Measurements from ENCODE around the gene AFMID. TPM values are rescaled to one million over a fixed set of nuclear protein-coding genes. Genes with fewer than 3 reads are reported as not detected.

AFMID gene
- total RNA-seq, 1 experiment from 2014 or later = 30.4 TPM

GRCh38 chr17:78239489-78239931 lies 52.3 kb downstream of the AFMID start:
- Histone ChIP-seq H3K27me3 (ENCODE audit: insufficient read depth, low read depth) (no peaks in the 10 kb centered on the region), H2AFZ (no peak overlapping the region), H3F3A (ENCODE audit: insufficient read depth, low read depth) (no peaks in the 10 kb centered on the region), H3K36me3 (ENCODE audit: low read depth) (no peaks in the 10 kb centered on the region), H4K20me1 (ENCODE audit: insufficient read depth) (no peaks in the 10 kb centered on the region), H3K4me3 (no peak overlapping the region), H3K27ac (no peak overlapping the region), H3K9me2 (ENCODE audit: insufficient read depth) (no peaks in the 10 kb centered on the region), H3K9me3 (ENCODE audit: insufficient read depth, low read depth) (no peaks in the 10 kb centered on the region), H3K4me2 (no peak overlapping the region), H3K79me2 (ENCODE audit: low read depth) (no peaks in the 10 kb centered on the region), H3K4me1 (replicated peaks; ENCODE audit: insufficient read depth) (no peaks in the 10 kb centered on the region)
- no TSS peak for BruUV-seq (replicated peaks)
- POLR2A ChIA-PET (ENCODE audit: unreplicated experiment) = no interaction called here
- no peak for DNase-seq
- intact Hi-C loops (cut with micrococcal nuclease; ENCODE audit: unreplicated experiment) = no loop called here
- CTCF ChIA-PET = no interaction called here
- TF ChIP-seq EZH2 (IDR thresholded peaks at IDR 0.05; ENCODE audit: low read depth) = no peak
- TF ChIP-seq, protein P1, sequence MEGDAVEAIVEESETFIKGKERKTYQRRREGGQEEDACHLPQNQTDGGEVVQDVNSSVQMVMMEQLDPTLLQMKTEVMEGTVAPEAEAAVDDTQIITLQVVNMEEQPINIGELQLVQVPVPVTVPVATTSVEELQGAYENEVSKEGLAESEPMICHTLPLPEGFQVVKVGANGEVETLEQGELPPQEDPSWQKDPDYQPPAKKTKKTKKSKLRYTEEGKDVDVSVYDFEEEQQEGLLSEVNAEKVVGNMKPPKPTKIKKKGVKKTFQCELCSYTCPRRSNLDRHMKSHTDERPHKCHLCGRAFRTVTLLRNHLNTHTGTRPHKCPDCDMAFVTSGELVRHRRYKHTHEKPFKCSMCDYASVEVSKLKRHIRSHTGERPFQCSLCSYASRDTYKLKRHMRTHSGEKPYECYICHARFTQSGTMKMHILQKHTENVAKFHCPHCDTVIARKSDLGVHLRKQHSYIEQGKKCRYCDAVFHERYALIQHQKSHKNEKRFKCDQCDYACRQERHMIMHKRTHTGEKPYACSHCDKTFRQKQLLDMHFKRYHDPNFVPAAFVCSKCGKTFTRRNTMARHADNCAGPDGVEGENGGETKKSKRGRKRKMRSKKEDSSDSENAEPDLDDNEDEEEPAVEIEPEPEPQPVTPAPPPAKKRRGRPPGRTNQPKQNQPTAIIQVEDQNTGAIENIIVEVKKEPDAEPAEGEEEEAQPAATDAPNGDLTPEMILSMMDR (conservative IDR thresholded peaks at IDR 0.05) = no peak

GRCh38 chr17:78240012-78240655 lies 53.0 kb downstream of the AFMID start:
- Histone ChIP-seq H3K4me1 (replicated peaks; ENCODE audit: insufficient read depth) (no peaks in the 10 kb centered on the region), H3K36me3 (ENCODE audit: low read depth) (no peaks in the 10 kb centered on the region), H3K79me2 (ENCODE audit: low read depth) (no peaks in the 10 kb centered on the region), H3K27me3 (ENCODE audit: insufficient read depth, low read depth) (no peaks in the 10 kb centered on the region), H3K4me2 (no peak overlapping the region), H3K4me3 (no peak overlapping the region), H3F3A (ENCODE audit: insufficient read depth, low read depth) (no peaks in the 10 kb centered on the region), H3K9me2 (ENCODE audit: insufficient read depth) (no peaks in the 10 kb centered on the region), H3K9me3 (ENCODE audit: insufficient read depth, low read depth) (no peaks in the 10 kb centered on the region), H2AFZ (no peak overlapping the region), H3K27ac (no peak overlapping the region), H4K20me1 (ENCODE audit: insufficient read depth) (no peaks in the 10 kb centered on the region)
- BruUV-seq (replicated peaks) = no TSS peak
- ChIA-PET CTCF (no interaction called here), POLR2A (ENCODE audit: unreplicated experiment) (no interaction called here)
- intact Hi-C loops (cut with micrococcal nuclease; ENCODE audit: unreplicated experiment) = no loop called here
- TF ChIP-seq, protein P1 (conservative IDR thresholded peaks at IDR 0.05) = no peak
- TF ChIP-seq EZH2 (IDR thresholded peaks at IDR 0.05; ENCODE audit: low read depth) = no peak
- no peak for DNase-seq

DNA sequence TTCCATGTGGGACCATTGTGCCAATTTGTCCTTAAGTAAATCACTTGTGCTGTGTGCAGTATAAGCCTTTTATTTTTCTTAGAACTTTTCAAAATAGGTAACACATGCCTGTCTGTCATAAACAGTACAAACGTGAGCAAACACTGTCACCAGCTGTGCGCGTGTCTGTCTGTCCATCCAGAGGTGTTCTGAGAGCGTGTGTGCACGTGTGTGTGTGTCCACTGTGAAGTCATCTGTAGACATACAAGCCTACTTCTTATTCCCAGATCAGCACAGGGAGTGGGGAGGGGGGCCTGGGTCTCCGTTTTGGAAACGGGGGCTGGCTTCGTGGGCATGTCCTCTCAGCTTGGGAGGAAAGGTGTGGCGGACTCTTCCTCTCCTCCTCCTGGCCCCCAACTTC lies 53.7 kb downstream of the AFMID start:
- H3K4me2 ChIP-seq = no peak overlapping the region
- TF ChIP-seq, protein P1 (conservative IDR thresholded peaks at IDR 0.05) = no peak
- TF ChIP-seq EZH2 (IDR thresholded peaks at IDR 0.05; ENCODE audit: low read depth) = no peak
- H3K4me3 ChIP-seq = no peak overlapping the region
- POLR2A ChIA-PET (ENCODE audit: unreplicated experiment) = no interaction called here
- DNase-seq = no peak
- no peaks in the 10 kb centered on the region for H3K36me3 ChIP-seq (ENCODE audit: low read depth)
- H3K4me1 ChIP-seq (replicated peaks; ENCODE audit: insufficient read depth) = no peaks in the 10 kb centered on the region
- CTCF ChIA-PET = no interaction called here
- H2AFZ ChIP-seq = no peak overlapping the region
- intact Hi-C loops (cut with micrococcal nuclease; ENCODE audit: unreplicated experiment) = no loop called here
- no peak overlapping the region for H3K27ac ChIP-seq
- no peaks in the 10 kb centered on the region for H3K9me3 ChIP-seq (ENCODE audit: insufficient read depth, low read depth)
- no TSS peak for BruUV-seq (replicated peaks)
- no peaks in the 10 kb centered on the region for H3K9me2 ChIP-seq (ENCODE audit: insufficient read depth)
- H3K27me3 ChIP-seq (ENCODE audit: insufficient read depth, low read depth) = no peaks in the 10 kb centered on the region
- H3F3A ChIP-seq (ENCODE audit: insufficient read depth, low read depth) = no peaks in the 10 kb centered on the region
- no peaks in the 10 kb centered on the region for H3K79me2 ChIP-seq (ENCODE audit: low read depth)
- no peaks in the 10 kb centered on the region for H4K20me1 ChIP-seq (ENCODE audit: insufficient read depth)
